Neural progenitor cell (in vitro differentiated cells): ENCODE data around the gene LAMP1.

Experiments used
- EZH2 ChIP-seq: fragments of 200-600 bp; sonication (generic); IDR thresholded peaks from 2 replicates; pipeline ENCODE4 v1.6.1; 2017; ENCODE audit warnings: antibody characterized with exemption, mild to moderate bottlenecking, moderate library complexity
- EZH2phosphoT487 ChIP-seq: fragments of 200-600 bp; sonication (generic); IDR thresholded peaks from 2 replicates; pipeline ENCODE4 v1.6.1; 2017; ENCODE audit warnings: antibody characterized with exemption
- TF ChIP-seq, protein P1 (sequence below): fragments of 200-600 bp; sonication (generic); IDR thresholded peaks from 2 replicates; pipeline ENCODE4 v1.5.1; 2017; ENCODE audit warnings: antibody characterized with exemption, mild to moderate bottlenecking

DNA sequence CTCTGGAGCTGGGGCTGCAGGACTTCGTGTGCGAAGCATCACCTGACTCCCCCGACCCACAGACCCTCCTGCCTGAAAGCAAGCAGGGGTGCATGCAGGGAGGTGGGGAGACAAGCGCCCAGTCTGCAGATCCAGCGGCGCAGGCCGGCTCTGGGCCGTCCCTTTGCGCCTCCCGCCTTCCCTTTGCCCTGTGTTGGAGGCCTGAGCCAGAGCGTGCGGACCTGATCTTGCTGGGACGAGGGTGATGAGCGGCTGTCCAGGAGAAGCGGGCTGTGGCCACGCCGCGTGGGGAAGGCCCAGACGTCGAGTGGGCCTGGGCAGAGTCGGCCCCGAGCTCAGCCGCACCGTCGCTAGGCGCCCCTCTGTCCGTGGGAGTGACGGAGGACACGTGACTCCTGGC lies 72.2 kb downstream of the LAMP1 start:
- TF ChIP-seq EZH2phosphoT487 = no peak
- TF ChIP-seq, protein P1, sequence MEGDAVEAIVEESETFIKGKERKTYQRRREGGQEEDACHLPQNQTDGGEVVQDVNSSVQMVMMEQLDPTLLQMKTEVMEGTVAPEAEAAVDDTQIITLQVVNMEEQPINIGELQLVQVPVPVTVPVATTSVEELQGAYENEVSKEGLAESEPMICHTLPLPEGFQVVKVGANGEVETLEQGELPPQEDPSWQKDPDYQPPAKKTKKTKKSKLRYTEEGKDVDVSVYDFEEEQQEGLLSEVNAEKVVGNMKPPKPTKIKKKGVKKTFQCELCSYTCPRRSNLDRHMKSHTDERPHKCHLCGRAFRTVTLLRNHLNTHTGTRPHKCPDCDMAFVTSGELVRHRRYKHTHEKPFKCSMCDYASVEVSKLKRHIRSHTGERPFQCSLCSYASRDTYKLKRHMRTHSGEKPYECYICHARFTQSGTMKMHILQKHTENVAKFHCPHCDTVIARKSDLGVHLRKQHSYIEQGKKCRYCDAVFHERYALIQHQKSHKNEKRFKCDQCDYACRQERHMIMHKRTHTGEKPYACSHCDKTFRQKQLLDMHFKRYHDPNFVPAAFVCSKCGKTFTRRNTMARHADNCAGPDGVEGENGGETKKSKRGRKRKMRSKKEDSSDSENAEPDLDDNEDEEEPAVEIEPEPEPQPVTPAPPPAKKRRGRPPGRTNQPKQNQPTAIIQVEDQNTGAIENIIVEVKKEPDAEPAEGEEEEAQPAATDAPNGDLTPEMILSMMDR = no peak
- TF ChIP-seq EZH2 = no peak
